H7 (cell line): ENCODE data around the gene PGAP6. TPM values are rescaled to one million over a fixed set of nuclear protein-coding genes. Genes with fewer than 3 reads are reported as not detected.
"Not testable (repeated sequence)": the region's sequence is repeated elsewhere in the genome, so short reads cannot be mapped to it uniquely, and the experiment has no call there.

Experiments used
- DNase-seq: peaks from one replicate; pipeline ENCODE4 v3.0.0; 2012
- H3K27me3 ChIP-seq: 2 replicates; pipeline ENCODE4 v1.6.0; 2011; ENCODE audit warnings: mild to moderate bottlenecking, low read length; ENCODE audit not compliant: control insufficient read depth, insufficient read depth
- H3K36me3 ChIP-seq: replicated peaks from 2 replicates; pipeline ENCODE4 v1.5.1; 2011; ENCODE audit warnings: low read length; ENCODE audit not compliant: control insufficient read depth, insufficient read depth
- H3K4me3 ChIP-seq: 2 replicates; pipeline ENCODE4 v1.5.1; 2011; ENCODE audit warnings: low read depth, mild to moderate bottlenecking, control low read depth, low read length, moderate library complexity; ENCODE audit not compliant: insufficient read depth
- total RNA-seq: library from RNA; depleted of rRNA; stranded (reverse); fragments of >200 nt; shearing (Covaris generic); gene quantifications from 2 replicates; pipeline ENCODE4 v1.2.3, GENCODE V29; 2014

PGAP6 gene
- total RNA-seq, 1 experiment from 2014 or later = 107 TPM

GRCh38 chr16:369275-369865 is 12.4 kb downstream of the PGAP6 start:
- no peaks in the 10 kb centered on the region for H3K27me3 ChIP-seq
- peaks cover 23% of the 10 kb centered on the region for H3K36me3 ChIP-seq
- H3K4me3 ChIP-seq = peak overlapping the region; percentile 50
- DNase-seq = no peak

GRCh38 chr16:368388-369158 is 13.2 kb downstream of the PGAP6 start:
- peaks cover 23% of the 10 kb centered on the region for H3K36me3 ChIP-seq
- H3K4me3 ChIP-seq = no peak overlapping the region
- no peak for DNase-seq
- no peaks in the 10 kb centered on the region for H3K27me3 ChIP-seq

GRCh38 chr16:367333-367903 is 14.4 kb downstream of the PGAP6 start:
- no peak overlapping the region for H3K4me3 ChIP-seq
- H3K27me3 ChIP-seq = no peaks in the 10 kb centered on the region
- H3K36me3 ChIP-seq = peaks cover 19% of the 10 kb centered on the region
- no peak for DNase-seq

- peaks cover 18% of the 10 kb centered on the region for H3K36me3 ChIP-seq
- H3K27me3 ChIP-seq = no peaks in the 10 kb centered on the region
- no peak overlapping the region for H3K4me3 ChIP-seq
- no peak for DNase-seq
These were observed 15.3 kb downstream of the PGAP6 start for GRCh38 chr16:366476-366875.

- no peak for DNase-seq
- H3K4me3 ChIP-seq = no peak overlapping the region
- H3K36me3 ChIP-seq = peaks cover 18% of the 10 kb centered on the region
- no peaks in the 10 kb centered on the region for H3K27me3 ChIP-seq
These were observed 16.9 kb downstream of the PGAP6 start for GRCh38 chr16:364595-365491.

- H3K27me3 ChIP-seq = no peaks in the 10 kb centered on the region
- DNase-seq = no peak
- H3K4me3 ChIP-seq = no peak overlapping the region
- peaks cover 15% of the 10 kb centered on the region for H3K36me3 ChIP-seq
These were observed 17.9 kb downstream of the PGAP6 start for GRCh38 chr16:363766-364490.

- H3K36me3 ChIP-seq = peaks cover 10% of the 10 kb centered on the region
- DNase-seq = peak; percentile 76
- H3K27me3 ChIP-seq = no peaks in the 10 kb centered on the region
- no peak overlapping the region for H3K4me3 ChIP-seq
These were observed 18.5 kb downstream of the PGAP6 start for GRCh38 chr16:363110-363765.

- H3K36me3 ChIP-seq, H3K4me3 ChIP-seq, H3K27me3 ChIP-seq, DNase-seq: not testable (repeated sequence)
These were observed 19.1 kb downstream of the PGAP6 start for GRCh38 chr16:362702-362999.

- peaks cover 1% of the 10 kb centered on the region; the same call in 1 of the 2 replicates for H3K36me3 ChIP-seq
- H3K4me3 ChIP-seq = no peak overlapping the region
- peak; percentile 97 for DNase-seq
- H3K27me3 ChIP-seq = no peaks in the 10 kb centered on the region
These were observed 19.7 kb downstream of the PGAP6 start for GRCh38 chr16:361872-362701.

- peak; percentile 79 for DNase-seq
- H3K36me3 ChIP-seq = no peaks in the 10 kb centered on the region
- no peak overlapping the region for H3K4me3 ChIP-seq
- H3K27me3 ChIP-seq = no peaks in the 10 kb centered on the region
These were observed 20.4 kb downstream of the PGAP6 start for GRCh38 chr16:361341-361871.

- Histone ChIP-seq H3K27me3 (no peaks in the 10 kb centered on the region), H3K36me3 (no peaks in the 10 kb centered on the region), H3K4me3 (no peak overlapping the region)
- DNase-seq = no peak
These were observed 21.0 kb downstream of the PGAP6 start for GRCh38 chr16:360698-361336.

- DNase-seq = no peak
These were observed 21.7 kb downstream of the PGAP6 start for GRCh38 chr16:359871-360697.

More at GRCh38 chr16:359871-360697, 21.7 kb downstream of the PGAP6 start:
- no peak overlapping the region for H3K4me3 ChIP-seq
- no peaks in the 10 kb centered on the region for H3K36me3 ChIP-seq
- no peaks in the 10 kb centered on the region for H3K27me3 ChIP-seq
